ENCODE data around the gene TTC6. TPM values are rescaled to one million over a fixed set of nuclear protein-coding genes. Genes with fewer than 3 reads are reported as not detected.

Gene TTC6
- total RNA-seq, 1 donor from 2014 or later, result 39.3 TPM

GRCh38 chr14:37615582-37616289 is 20.3 kb downstream of the TTC6 start:
- Mint-ChIP-seq H3K27ac (no peak overlapping the region), H3K4me1 (ENCODE audit: low read depth) (peaks cover 13% of the 10 kb centered on the region), H3K4me3 (ENCODE audit: low read depth) (no peak overlapping the region), H3K36me3 (ENCODE audit: insufficient read depth) (peaks cover 63% of the 10 kb centered on the region), H3K9me3 (ENCODE audit: low read depth) (peaks cover 34% of the 10 kb centered on the region), H3K27me3 (peaks cover 5% of the 10 kb centered on the region)
- TF ChIP-seq, protein P1, sequence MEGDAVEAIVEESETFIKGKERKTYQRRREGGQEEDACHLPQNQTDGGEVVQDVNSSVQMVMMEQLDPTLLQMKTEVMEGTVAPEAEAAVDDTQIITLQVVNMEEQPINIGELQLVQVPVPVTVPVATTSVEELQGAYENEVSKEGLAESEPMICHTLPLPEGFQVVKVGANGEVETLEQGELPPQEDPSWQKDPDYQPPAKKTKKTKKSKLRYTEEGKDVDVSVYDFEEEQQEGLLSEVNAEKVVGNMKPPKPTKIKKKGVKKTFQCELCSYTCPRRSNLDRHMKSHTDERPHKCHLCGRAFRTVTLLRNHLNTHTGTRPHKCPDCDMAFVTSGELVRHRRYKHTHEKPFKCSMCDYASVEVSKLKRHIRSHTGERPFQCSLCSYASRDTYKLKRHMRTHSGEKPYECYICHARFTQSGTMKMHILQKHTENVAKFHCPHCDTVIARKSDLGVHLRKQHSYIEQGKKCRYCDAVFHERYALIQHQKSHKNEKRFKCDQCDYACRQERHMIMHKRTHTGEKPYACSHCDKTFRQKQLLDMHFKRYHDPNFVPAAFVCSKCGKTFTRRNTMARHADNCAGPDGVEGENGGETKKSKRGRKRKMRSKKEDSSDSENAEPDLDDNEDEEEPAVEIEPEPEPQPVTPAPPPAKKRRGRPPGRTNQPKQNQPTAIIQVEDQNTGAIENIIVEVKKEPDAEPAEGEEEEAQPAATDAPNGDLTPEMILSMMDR (IDR thresholded peaks at IDR 0.05; ENCODE audit: unreplicated experiment), result no peak
- no peak for DNase-seq (ENCODE audit: low spot score, unreplicated experiment)

GRCh38 chr14:37616853-37617252 is 21.4 kb downstream of the TTC6 start:
- H3K4me1 Mint-ChIP-seq (ENCODE audit: low read depth), result peaks cover 14% of the 10 kb centered on the region
- peaks cover 61% of the 10 kb centered on the region for H3K36me3 Mint-ChIP-seq (ENCODE audit: insufficient read depth)
- peaks cover 28% of the 10 kb centered on the region for H3K9me3 Mint-ChIP-seq (ENCODE audit: low read depth)
- TF ChIP-seq, protein P1 (IDR thresholded peaks at IDR 0.05; ENCODE audit: unreplicated experiment), result no peak
- no peak overlapping the region for H3K4me3 Mint-ChIP-seq (ENCODE audit: low read depth)
- no peak overlapping the region for H3K27ac Mint-ChIP-seq
- H3K27me3 Mint-ChIP-seq, result peaks cover 16% of the 10 kb centered on the region
- DNase-seq (ENCODE audit: low spot score, unreplicated experiment), result no peak

- no peak for DNase-seq (ENCODE audit: low spot score, unreplicated experiment)
- Mint-ChIP-seq H3K4me3 (ENCODE audit: low read depth) (no peak overlapping the region), H3K9me3 (ENCODE audit: low read depth) (peaks cover 23% of the 10 kb centered on the region), H3K36me3 (ENCODE audit: insufficient read depth) (peaks cover 54% of the 10 kb centered on the region), H3K4me1 (ENCODE audit: low read depth) (peaks cover 14% of the 10 kb centered on the region), H3K27ac (no peak overlapping the region), H3K27me3 (peaks cover 20% of the 10 kb centered on the region)
- TF ChIP-seq, protein P1 (IDR thresholded peaks at IDR 0.05; ENCODE audit: unreplicated experiment), result no peak
Measured at GRCh38 chr14:37617864-37618365, 22.5 kb downstream of the TTC6 start.

- TF ChIP-seq, protein P1 (IDR thresholded peaks at IDR 0.05; ENCODE audit: unreplicated experiment), result no peak
- Mint-ChIP-seq H3K27ac (no peak overlapping the region), H3K4me3 (ENCODE audit: low read depth) (no peak overlapping the region), H3K4me1 (ENCODE audit: low read depth) (peaks cover 14% of the 10 kb centered on the region), H3K9me3 (ENCODE audit: low read depth) (peaks cover 20% of the 10 kb centered on the region), H3K36me3 (ENCODE audit: insufficient read depth) (peaks cover 52% of the 10 kb centered on the region), H3K27me3 (peaks cover 20% of the 10 kb centered on the region)
- no peak for DNase-seq (ENCODE audit: low spot score, unreplicated experiment)
Measured at GRCh38 chr14:37618498-37619028, 23.1 kb downstream of the TTC6 start.

DNA sequence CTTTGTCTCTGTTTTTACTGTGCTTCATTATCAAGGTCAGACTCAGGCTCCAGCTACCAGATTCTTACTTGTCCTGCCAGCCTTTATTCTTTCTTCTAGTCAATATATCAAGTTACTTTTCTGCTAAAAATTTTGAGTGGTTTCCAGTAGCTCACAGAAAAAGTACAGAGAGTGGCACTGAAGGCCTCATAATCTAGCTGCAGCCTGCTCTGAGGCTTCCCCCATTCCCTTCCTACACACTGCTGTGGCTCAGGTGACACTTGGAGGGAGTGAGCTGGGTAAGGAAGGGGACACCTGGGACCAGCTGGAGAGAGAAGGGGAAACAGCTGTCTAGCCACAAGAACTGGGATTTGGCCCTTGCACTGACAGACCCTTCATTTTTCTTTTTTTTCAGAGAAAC is 25.4 kb downstream of the TTC6 start:
- no peak overlapping the region for H3K4me3 Mint-ChIP-seq (ENCODE audit: low read depth)

More for the DNA sequence above, 25.4 kb downstream of the TTC6 start:
- TF ChIP-seq, protein P1 (IDR thresholded peaks at IDR 0.05; ENCODE audit: unreplicated experiment), result no peak
- Mint-ChIP-seq H3K9me3 (ENCODE audit: low read depth) (peaks cover 4% of the 10 kb centered on the region), H3K36me3 (ENCODE audit: insufficient read depth) (peaks cover 43% of the 10 kb centered on the region), H3K4me1 (ENCODE audit: low read depth) (peaks cover 14% of the 10 kb centered on the region), H3K27ac (no peak overlapping the region), H3K27me3 (peaks cover 20% of the 10 kb centered on the region)
- DNase-seq (ENCODE audit: low spot score, unreplicated experiment), result no peak
